GM18526 (cell line): ENCODE results near the gene BCL7A.

Experiments
- POLR2A ChIP-seq: IDR thresholded peaks from 3 replicates; pipeline ENCODE4 v1.6.1; 2011; ENCODE audit not compliant: insufficient read length; ENCODE audit errors: extremely low read depth

BCL7A gene

DNA sequence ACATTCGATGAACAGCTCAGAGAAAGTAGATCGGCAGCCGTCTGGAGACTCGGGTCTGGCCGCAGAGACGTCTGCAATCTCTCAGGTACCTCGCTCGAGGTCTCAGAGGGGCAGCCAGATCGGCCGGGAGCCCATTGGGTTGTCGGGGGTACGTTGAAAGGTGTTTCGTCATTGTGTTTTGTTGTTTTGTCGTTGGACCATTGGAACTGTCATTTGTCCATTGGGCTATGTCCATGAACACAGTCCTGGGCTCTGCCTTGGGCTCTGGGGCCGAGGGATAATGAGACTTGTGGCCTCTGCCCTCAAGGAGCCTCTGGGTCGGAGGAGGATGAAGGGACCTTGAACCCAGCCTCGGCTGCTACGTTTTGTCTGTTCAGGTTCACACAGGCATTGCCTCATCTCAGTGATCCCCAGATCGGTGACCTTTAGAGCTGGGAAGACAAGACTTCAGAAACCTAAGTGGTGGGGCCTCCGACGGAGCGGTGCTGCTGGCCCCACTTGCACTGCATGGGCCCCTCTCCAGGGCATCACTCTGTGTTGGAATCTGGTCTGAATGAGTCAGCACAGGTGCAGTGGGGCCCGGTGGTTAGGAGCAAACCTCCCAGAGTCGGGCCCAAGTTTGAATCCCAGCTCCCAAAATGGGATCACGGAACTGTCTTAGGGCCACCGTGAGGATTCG, 33.3 kb downstream of the BCL7A start:
- TF ChIP-seq POLR2A: no peak

GRCh38 chr12:122057007-122057735, 35.5 kb downstream of the BCL7A start:
- no peak for TF ChIP-seq POLR2A

DNA sequence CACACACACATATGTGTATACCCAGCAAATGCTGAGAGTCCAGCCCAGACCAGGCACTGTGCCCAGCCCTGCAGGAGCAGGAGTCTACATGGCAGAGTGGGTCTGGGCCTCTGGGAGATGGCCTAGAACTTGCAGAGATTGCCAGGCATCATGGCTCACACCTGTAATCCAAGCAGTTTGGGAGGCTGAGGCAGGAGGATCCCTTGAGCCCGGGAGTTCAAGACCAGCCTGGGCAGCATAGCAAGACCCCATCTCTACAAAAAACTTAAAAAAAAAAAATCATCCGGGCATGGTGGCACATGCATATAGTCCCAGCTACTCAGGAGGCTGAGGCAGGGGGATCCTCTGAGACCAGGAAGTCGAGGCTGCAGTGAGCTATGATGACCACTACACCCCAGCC, 36.1 kb downstream of the BCL7A start:
- TF ChIP-seq POLR2A: no peak

DNA sequence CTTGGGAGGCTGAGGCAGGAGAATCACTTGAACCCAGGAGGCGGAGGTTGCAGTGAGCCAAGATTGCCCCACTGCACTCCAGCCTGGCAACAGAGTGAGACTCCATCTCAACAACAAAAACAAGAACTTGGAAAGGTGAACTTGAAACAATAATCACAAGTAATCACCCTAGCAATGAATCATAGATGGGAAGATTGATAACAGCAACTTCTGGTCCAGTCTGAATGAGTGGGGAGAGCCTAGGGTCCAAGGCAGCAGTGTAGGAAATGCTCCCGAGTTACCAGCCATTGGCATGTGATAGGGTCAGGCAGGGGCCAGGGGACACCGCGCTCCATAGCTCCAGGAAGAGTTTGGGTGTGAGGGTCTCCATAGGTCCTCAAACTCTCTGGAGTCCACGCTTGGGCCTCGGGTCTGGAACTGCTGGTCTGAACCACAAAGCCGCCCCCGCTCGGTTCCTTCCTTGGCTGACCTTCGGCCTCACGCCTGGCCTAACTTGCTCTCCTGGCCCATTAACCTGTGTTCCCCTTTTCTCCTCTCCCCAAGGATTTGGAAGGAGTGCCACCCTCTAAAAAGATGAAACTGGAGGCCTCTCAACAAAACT, 37.0 kb downstream of the BCL7A start:
- TF ChIP-seq POLR2A: no peak

DNA sequence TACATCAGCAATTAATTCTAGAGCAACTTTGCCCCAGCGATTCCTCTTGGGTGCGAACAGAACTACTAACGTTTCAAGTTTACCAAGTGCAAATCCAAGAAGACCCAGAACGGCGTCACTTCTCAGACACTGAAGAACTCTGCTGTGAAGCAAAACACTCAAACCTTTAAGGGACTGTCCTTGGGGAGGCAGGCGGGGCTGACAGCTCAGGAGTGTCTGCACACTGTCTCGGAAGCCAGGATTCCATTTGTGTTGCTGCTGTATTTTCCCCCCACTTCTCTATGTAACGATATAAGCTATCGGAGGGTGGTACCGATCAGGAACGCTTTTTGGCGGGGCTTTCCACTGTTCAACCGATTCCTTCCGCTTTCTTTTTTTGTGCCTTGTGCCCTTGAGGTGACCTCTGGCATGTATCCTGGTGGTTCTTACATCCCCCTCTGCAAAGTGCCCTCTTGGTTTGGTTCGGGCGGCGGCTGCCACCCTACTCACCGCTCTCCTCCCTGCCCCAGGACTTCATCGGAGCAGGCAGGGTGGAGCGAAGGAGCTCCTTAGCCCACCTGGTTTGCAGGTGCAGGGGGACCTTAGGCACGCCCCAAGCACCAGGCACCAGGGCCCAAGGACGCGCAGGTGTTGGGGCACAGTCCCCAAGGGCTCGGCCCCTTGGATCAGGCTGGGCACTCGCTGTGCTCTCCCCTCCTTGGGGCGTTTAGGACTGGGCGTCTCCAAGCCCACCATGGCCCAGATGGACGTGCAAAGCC, 37.7 kb downstream of the BCL7A start:
- TF ChIP-seq POLR2A: no peak

DNA sequence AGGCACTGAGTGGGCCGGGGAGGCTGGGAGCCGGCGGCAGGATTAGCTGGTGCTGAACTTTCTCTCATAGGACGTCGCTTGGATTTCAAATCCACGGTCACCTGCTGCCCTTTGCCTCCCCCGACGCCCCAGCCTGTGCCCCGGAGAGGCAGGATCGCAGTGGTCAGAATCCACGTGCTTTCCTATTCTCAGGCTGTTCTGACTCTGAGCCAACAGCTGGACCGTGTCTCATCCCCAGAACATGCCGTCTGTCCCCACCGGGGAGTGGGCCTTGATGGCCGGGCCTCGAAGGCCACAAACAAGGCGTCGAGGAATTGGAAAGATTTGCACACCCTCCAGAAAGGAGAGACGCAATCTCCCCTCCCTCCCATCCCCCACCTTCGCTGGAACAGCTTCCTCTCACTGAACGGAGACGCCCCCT, 38.4 kb downstream of the BCL7A start:
- TF ChIP-seq POLR2A: no peak

DNA sequence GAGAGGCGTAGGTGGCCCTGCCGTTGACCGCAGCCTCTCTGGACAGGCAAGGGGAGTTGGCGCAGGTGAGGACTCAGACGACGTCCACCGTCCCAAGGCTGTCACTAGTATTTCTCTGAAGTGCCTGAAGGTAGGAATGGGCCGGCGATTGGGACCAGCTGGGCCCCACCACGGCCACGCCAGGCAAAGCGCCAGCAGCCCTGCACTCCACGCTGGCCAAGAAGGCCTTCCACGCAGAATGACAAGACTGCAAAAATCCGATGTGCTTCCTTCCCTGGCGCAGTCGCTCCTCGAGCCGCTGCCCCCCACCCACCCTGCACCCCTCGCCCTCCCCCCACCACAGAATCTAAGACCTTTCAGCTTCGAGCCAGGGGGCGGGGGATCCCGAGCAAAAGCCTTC, 39.6 kb downstream of the BCL7A start:
- TF ChIP-seq POLR2A: no peak

DNA sequence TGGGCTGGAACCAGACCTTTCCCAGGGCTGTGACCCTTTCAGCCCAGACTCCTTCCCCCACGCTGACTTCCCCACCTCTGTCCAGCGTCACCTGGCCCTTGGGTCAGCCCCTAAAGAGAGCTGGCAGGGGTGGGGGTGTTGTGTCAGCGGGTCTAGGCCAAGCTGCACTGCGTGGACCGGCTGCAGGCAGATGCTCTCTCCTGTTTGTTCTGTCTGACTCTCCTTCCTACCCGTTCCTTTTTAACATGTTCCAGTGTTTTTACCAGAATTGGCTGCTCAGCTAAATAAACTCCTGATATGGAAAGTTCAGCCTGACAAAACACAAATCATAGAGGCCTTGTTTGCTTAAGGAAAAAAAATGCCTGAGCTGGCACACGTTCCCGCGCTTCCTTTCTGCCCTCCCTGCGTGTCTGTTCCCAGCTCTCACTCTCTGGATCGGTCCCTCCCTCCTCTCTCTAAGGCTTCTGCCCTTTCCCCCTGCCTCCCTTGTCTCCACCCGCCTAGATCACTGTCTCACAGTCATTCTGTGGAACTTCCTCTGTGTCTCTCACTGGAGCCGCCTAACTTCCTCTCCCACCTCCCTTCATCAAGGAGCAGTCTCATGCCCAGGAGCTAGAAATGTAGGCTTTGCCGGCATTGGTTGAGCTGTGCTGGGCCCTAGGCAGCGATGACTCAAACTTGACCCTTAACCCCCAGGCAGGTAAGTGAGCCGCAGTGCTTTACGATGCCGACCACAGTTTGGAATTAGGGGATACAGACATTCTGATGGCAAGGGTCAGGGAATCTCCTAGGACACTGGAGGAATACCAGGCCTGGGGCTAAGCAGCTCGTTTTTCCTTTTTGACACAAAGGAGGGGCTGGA, 41.4 kb downstream of the BCL7A start:
- no peak for TF ChIP-seq POLR2A

- TF ChIP-seq POLR2A: no peak
Measured at GRCh38 chr12:122063694-122064024, 42.0 kb downstream of the BCL7A start.

- TF ChIP-seq POLR2A: no peak
Measured at GRCh38 chr12:122064025-122064777, 42.5 kb downstream of the BCL7A start.

GRCh38 chr12:122064780-122065588, 43.3 kb downstream of the BCL7A start:
- no peak for TF ChIP-seq POLR2A

- no peak for TF ChIP-seq POLR2A
Measured at GRCh38 chr12:122067548-122067947, 45.9 kb downstream of the BCL7A start.

DNA sequence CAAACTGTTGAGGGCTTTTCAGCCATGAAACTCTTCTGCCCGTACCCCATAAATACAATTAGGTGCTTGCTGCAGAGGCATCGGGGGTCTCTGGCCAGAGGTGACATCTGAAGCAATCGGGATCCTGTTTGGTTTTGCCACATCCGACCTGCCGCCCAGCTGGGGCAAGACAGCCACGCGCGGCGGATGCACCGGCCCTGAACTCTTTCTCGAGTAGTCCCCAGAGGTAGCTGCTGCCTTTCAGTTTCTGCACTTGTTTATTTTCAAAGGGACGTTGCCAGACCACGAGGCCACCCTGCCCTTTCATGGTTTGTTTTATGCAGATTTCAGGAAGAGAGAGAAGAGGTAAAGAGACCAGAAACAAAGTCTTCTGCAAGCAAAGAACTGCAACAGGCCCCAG, 46.3 kb downstream of the BCL7A start:
- TF ChIP-seq POLR2A: no peak
